IPS-NIHi7 (cell line): ENCODE measurements around the gene BUB1.

Experiments used
- DNase-seq: peaks from one replicate; pipeline ENCODE4 v3.0.0; 2012; ENCODE audit warnings: mixed read lengths; ENCODE audit errors: extremely low spot score

Gene BUB1

DNA sequence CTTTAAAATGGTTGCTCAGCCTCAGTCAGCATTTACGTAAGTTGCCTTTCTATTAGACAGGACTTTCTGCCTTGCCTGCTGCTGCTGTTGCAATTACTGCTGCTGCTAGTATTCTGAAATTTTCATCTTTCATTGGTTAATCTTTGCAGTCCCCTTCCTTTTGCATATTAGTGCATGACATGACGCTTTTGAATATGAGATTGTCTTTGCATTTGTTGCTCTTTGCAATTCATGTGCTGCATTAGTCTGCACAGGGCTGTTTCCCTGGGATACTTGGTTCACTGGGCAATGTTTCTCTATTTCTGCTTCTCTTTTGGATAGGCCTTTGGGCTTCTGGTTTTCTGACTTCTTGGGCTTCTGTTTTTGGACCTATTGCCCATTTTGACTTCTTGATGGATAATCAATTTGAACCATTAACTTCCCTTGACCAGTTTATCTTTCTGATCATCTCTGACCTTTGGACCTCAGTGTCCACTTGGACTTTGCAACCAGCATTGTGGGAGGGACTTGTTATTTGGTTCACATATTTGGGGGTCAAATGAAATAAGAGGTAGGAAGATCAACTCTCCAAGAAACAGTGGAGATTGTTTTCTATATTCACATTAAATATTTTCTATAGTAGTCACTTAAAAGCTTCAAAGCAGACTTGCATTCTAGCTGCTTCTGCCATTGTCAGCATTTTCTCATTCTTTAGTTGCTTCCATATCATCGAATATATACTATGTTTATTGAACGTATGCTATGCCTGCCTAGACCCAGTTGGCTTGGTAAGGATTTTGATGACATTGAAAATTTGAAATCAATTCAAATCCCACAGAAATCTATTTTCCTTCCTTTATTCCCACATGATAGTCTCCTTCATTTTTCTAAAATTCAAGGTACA is 12.5 kb upstream of the BUB1 start:
- DNase-seq = no peak

- peak; percentile 56 for DNase-seq
These were observed 10.8 kb upstream of the BUB1 start for GRCh38 chr2:110688594-110689091.

DNA sequence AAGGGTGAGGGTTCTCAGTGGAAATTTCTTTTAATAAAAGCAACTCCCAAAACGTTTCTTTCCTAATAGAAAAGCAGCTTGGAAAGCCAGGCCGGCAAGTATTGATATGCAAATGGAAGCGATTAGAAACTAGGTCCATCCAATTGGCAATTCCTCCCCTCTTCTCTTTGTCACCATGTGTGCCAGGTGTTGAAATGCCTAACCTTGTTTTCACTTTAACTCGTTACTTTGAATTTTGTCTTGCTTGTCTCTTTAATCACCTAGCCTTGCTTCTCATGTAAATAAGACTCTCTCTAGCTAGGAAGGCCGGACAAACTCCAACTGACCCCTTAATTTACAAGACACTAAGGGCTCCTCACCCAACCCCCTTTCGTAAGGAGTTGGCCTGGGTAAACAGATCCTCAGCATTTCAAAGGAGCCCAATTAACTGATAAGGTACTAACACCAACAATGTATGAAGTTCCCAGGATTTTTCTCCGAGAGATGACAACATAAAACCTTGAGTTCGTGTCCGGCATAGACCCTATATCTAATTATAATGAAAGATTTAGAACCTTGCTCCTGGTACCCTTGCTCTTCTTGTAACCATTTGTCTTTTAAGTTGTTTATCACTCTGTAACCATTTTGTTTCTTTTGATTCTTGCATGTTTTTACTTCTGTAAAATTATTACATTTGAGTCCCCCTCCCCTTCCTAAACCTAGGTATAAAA is 10.1 kb upstream of the BUB1 start:
- peak; percentile 48 for DNase-seq

- no peak for DNase-seq
These were observed 5.0 kb upstream of the BUB1 start for GRCh38 chr2:110682872-110683271.

GRCh38 chr2:110682267-110682666 is 4.4 kb upstream of the BUB1 start:
- DNase-seq = no peak

GRCh38 chr2:110680709-110681108 is 2.8 kb upstream of the BUB1 start:
- no peak for DNase-seq

DNA sequence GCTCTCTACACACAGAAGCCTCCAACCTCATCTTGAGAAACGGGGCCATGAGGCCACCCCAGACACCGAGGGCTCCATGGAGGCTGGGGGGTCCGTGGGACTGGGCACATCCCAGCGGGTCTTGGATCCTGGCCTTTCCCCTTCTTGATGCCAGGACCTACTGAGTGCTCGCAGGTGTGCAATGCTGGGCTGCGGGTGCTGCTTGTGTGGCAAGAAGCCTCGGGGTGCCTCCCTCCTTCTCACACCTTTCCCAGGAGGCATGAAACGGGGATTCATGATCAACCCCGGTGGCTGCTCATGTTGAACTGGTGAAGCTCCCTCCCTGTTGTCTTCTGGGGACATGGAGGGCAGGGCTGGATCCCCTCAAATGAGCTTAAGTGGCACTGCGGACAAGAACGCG is 2.0 kb upstream of the BUB1 start:
- DNase-seq = no peak

DNA sequence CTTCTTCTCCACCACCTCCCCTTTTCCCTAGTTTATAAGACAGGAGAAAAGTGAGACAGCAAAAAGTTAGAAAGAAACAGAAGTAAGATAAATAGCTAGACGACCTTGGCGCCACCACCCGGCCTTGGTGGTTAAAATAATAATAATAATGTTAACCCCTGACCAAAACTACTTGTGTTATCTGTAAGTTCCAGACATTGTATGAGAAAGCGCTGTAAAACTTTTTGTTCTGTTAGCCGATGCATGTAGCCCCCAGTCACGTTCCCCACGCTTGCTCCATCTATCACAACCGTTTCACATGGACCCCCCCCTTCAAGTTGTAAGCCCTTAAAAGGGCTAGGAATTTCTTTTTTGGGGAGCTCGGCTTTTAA is 1.5 kb upstream of the BUB1 start:
- DNase-seq = no peak

DNA sequence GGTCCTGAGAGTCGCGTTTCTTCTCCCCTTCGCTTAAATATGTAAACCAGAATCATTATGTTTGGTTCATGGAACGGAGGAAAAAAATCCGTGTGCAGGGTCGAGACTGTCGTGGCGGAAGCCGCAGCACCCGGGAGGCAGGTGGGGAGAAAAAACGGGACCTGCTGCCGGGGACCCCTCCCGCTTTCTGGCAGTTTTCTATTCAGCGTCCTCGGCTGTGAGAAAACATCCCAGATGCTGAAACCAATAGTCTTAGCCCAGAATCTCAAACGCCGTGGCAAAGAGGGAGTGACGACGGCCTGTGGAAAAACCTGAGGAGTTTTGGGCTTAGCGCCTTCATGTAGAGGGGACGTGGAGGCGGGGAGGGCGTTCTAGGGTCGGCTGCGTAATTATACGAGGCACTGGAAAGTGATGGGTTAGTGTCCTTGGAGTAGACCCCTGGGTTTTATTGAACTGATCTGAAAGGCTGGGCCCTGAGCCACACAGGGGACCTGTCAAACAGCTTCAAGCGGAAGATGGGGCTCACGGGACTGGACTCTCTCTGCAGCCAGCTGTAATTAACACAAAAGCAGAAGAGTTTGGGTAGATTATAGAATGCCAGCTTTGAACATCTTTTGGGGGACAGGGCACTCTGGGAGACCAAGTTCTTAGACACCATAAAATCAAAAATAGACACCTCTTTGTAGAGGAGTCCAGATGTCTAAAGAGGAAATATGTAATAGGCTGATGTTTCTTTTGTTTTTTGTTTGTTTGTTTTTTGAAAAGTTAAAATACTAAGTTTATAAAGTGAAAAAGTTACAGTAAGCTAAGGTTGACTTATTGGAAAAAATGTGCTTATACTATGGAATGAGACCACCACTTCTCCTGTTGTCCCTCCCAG is 834 bp upstream of the BUB1 start:
- no peak for DNase-seq

DNA sequence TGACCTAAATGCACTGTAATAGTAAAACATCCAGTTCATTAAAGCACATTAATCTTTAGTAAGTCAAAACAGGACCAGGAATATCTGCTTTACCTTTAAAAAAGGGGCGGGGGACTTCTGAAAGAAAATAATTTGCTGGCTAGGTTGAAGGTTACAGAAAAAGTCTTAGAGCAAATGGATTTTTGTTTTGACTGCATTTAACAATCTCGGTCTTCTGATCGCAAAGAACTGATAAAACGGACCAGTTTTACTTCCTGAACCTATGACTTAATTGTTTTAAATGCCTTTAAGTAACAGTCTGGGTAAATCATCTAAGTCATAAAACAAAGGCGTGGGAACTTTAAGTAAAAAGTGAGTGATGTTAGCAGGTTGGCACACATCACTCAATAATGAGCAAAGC is 783 bp downstream of the BUB1 start:
- no peak for DNase-seq

DNA sequence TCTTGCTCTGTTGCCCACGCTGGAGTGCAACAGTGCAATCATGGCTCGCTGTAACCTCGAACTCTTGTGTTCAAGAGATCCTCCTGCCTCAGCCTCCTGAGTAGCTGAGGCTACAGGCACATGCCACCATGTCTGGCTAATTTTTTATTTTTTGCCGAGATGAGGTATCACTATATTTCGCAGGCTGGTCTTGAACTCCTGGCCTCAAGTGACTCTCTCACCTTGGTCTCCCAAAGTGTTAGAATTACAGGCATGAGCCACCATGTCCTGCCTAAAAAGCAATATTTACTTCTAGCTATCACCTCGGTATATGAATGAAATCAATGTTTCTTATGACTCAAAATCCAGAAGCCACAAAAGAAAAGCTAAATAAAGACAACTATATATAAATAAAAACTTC is 2.2 kb downstream of the BUB1 start:
- DNase-seq = no peak

DNA sequence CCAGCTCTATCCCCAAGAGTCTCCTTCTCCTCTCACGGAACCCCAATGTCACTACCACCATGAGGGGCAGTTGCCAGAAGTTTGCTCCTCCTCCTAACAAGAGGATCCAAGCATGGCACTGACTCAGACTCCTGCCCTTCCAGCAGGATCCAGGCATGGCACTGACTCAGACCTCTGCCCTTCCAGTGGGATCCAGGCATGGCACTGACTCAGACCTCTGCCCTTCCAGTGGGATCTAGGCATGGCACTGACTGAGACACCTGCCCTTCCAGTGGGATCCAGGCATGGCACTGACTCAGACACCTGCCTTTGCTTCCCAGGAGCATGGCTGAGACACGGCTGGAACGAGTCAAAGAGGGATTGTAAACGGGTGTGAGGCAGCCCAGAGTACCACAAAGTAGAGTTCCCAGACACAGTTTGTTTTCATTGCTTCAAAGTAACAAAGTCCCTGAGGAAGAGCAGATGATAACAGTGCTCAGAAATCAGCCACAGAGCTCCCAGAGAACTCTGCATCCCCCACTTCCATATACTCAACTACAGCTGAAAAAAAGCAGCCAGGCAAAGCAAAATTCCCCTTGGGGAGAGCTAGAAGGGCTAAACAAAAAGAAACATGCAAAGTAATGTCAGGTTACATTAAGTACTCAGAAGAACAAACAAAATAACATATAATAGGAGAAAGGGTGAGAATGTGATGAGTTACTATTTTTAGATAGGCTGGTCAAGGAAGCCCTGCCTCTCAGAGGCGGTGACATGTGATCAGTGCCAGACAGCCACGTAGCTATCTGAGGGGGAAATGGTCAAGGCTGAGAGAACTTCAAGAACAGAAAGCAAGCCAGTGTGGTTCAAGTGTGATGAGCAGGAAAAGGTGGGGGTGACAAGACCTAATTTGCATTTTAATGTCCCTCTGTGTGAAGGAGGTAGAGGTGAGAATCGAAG is 3.0 kb downstream of the BUB1 start:
- DNase-seq = peak; percentile 49

GRCh38 chr2:110673201-110673600 is 4.7 kb downstream of the BUB1 start:
- DNase-seq = no peak

DNA sequence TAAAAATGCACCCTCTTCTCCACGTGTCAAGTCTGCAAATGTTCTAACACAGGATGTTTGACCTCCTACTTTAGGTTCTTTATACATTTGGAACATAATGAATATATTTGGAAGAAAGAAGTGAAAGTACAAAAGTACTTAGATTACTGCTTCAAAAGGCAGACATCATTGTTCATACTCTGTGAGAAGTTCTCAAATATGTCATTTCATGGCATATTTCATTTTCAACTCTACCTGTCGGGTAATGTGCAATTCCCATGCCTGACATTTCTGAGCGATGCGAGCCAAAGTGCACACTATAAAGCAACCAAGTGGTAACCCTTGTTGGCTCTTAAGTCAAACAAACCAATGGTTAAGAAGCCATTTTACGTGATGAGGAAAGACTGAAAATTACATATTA is 7.0 kb downstream of the BUB1 start:
- DNase-seq = no peak

DNA sequence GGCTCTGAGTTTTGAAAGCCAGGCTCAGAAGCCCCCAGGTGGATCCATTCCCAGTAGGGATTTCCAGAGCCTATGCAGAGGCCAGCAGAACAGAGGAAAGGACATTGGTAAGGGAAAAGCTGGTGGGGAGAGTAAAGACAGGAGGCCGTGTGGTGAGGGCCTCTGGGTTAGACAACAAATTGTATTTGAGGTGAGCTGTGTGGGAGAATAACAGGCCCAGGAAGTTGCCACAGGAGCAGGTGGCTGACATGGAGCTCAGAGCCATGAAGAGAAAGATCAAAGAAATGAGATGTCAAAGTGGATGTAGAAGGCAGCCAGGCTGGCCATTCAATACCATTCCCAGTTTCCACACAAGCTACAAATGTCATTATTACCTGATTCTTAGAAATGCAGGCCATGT is 8.8 kb downstream of the BUB1 start:
- DNase-seq = no peak

DNA sequence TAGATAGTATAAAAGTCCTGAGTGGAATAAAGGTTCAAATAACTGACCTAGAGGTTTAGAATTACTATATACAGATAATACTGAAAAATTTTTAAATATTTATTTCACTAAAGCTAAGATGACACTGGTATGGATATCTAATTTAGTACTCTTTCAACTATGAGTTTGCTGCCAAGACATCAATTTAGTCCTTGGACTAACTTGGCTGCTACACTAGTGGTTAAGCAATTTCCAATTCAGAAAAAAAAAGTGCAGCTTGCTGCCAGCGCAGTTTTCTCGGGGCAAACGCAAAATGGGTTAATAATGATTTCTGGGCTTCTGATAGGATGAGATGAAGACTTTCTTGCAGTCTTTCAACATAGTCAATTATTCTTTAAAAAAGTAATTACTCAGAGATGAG is 10.8 kb downstream of the BUB1 start:
- DNase-seq = no peak

GRCh38 chr2:110664135-110664534 is 13.7 kb downstream of the BUB1 start:
- no peak for DNase-seq

GRCh38 chr2:110662560-110662959 is 15.3 kb downstream of the BUB1 start:
- no peak for DNase-seq

GRCh38 chr2:110660558-110660957 is 17.3 kb downstream of the BUB1 start:
- DNase-seq = no peak

GRCh38 chr2:110659248-110659647 is 18.6 kb downstream of the BUB1 start:
- DNase-seq = no peak

- no peak for DNase-seq
These were observed 20.0 kb downstream of the BUB1 start for GRCh38 chr2:110657724-110658305.
